Stimulated activated CD8-positive, alpha-beta memory T cell treated with anti-CD3 and anti-CD28 coated beads, Interleukin-15, amount 100 ng/mL, for 24 hours (primary cell): ENCODE results near the gene STRBP.
"Not testable (repeated sequence)": the region's sequence is repeated elsewhere in the genome, so short reads cannot be mapped to it uniquely, and the experiment has no call there.

Experiments used
- DNase-seq: peaks from one replicate; pipeline ENCODE4 v3.0.0-alpha.2; 2020; ENCODE audit warnings: low read depth

STRBP gene

DNA sequence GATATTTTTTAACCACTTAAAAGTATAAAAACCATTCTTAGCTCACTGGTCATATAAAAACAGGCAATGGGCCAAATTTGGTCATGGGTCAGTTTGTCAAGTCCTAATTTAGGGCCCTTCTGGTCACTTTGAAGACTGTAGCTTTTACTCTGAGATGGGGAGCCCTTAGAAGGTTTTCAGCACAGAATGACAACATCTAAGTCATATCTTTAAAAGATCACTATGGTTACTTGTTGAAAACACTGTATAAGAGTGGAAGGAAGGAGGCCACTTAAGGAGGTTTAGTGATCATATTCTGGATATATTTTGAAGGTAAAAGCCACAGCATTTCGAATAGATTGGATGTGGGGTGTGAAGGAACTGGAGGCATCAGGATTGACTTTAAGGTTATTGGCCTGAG, 76.7 kb downstream of the STRBP start:
- no peak for DNase-seq

DNA sequence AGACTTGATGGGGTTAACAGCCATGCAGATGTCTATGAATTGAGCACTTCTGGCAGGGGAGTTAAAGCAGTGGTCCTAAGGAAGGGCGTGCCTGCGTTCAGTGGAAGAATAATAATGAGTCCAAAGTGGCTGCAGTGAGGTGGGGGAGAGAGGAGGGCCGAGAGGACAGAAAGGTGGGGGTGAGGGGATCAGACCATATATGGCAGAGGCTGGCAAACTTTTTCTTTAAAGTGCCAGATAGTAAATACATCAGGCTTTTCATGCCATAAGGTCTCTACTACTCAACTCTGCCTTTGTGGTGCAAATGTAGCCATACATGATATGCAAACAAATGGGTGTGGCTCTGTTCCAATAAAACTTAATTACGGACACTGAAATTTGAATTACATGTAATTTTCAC, 77.1 kb downstream of the STRBP start:
- DNase-seq = no peak

DNA sequence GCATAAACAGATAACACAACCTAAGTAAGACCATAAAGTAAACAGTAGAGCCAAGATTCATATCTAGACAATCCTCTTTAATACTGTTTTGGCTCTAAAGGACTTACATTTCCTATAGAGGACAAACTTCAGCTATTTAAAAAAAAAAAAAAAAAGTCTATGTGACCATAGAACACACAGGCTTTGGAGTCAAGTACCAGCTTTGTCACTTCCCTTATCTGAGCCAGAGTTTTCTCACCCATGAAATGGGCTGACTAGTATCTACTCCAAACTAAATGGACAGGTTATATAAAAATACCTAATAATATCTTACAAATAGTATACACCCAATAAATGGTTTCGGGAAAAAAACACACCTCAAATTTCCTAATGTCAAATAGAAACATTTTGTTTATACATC, 81.3 kb downstream of the STRBP start:
- DNase-seq = no peak

DNA sequence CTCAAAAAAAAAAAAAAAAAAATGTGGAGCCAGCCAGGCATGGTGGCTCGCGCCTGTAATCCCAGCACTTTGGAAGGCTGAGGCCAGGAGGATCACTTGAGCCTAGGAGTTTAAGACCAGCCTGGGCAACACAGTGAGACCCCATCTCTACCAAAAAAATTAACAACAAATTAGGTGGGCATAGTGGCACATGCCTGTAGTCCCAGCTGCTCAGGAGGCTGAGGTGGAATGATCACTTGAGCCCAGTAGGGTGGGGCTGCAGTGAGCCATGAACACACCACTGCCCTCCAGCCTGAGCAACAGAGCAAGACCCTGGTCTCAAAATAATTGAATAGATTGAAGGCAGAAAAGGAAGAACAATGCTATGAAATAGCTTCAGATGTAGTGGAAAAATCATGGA, 82.4 kb downstream of the STRBP start:
- not testable (repeated sequence) for DNase-seq

DNA sequence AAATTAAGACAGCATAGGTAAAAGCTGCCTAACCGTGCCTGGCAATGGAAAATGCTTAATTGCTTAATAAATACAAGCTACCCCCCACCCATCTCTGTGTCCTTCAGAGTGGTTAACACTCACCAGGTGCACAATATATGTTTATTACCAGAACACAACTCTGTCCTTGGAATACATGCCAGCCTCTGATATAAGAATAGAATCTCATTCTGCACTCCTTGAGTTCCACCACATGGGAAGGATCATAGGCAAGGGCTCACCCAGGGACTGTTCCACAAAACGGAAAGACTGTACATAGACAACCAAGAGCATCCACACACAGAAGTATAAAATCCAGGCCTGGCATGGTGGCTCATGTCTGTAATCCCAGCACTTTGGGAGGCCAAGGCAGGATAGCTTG, 91.4 kb downstream of the STRBP start:
- no peak for DNase-seq

DNA sequence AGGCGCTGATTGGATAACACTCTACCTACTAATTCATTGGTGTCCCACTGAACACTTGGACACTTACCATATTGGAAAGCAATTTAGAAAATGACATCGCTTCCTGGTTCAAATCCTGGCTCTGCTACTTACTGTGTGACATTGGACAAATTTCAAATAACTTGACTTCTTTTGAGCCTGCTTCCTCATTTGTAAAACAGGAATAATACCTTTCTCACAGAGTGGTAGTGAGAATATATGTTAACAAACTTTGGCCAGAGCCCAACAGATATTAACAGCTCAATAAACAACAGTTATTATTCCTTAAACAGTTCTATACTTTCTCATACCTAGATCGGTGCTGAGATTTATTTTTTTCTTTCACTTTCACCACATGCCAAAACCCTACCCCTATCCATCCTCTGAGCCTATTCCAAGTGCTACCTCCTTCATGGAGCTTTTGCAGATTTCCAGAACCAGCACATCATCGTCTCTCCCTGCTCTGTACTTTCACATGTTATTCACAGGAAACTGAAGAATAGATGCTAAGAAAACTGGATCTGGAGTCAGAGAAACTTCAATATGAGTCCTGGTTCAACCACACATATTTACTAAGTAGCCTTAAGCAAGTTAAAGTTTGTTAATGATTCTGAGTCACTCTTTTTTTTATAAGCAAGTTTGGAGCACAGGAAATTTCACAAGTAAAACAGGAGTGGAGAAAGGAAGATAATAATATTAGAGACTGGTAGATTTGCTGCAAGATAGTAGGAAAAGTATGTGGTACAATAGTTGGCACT, 92.3 kb downstream of the STRBP start:
- DNase-seq = no peak

DNA sequence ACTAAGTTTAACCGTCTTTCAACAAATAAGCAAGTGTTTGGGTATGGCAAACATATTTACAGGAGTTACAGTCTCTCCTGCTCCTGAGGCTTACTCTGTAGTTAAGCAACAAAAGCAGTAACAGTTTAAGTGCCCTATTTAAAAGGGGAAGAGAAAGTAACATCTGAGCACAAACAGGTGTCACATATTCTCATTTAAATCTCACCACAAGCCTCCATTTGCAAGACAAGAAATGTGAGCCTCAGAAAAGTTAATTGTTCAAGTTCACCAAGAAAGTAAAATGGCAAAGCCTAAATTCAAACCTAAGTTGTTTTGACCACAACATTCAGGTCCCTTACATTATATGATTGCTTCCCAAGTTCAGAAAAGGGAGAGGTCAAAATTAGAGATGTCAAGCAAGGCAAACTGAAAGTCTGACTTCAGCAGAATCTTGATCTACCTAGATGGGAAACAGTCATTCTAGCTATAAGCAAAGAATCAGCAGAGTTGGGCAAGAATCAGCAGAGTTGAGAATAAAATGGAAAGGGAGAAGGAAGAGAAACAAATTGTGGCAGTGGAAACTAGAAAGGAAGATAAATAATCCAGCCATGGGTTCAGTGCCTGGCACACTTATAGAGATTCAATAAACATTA, 93.4 kb downstream of the STRBP start:
- no peak for DNase-seq

DNA sequence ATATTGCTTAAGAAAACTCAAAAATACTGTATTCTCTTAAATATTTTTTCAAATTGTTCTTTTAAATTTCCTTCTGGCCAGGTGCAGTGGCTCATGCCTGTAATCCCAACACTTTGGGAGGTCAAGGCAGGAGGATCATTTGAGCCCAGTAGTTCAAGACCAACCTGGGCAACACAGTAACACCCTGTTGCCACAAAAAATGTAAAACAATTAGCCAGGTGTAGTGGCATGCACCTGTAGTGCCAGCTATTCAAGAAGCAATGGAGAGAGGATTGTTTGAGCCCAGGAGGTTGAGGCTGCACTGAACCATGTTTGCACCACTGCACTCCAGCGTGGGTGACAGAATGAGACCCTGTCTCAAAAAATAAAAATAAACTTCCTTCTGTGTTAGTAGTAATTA, 94.3 kb downstream of the STRBP start:
- DNase-seq = no peak

DNA sequence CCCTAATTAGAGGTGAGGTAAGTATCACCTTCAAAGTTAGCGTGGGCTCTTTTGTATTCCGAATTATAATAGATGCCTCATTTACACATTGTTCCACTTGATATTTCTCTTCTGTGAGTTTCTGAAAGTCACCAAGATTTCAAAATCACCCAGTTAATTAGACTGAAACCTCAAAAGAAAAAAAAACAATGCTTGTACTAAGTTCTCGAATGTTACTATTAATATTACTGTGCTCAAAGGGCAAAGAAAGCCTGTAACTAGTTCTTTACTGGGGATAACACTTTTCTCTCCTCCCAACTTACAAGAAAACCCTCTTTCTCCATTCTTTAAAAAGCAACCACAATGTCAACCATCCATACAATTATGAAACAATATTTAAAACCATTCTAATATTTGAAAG, 98.5 kb downstream of the STRBP start:
- DNase-seq = no peak

DNA sequence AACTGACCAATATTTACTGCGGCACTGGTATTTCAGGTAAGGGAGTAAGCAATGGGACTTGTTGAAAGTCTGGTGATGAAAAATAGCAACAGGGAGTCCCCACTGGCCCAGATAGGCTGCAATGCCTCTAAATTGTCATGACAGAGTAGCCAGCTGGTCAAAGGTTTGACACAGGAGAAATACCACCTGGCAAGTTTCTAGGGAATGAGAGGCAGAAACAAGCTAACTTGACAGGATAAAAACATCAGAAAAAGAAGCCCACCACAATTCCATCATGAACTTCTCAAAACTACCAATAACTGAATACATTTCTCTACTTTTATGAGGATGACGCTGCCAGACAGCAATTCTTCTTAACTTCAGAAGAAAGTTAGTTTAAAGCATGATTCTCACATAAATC, 99.8 kb downstream of the STRBP start:
- DNase-seq = no peak

DNA sequence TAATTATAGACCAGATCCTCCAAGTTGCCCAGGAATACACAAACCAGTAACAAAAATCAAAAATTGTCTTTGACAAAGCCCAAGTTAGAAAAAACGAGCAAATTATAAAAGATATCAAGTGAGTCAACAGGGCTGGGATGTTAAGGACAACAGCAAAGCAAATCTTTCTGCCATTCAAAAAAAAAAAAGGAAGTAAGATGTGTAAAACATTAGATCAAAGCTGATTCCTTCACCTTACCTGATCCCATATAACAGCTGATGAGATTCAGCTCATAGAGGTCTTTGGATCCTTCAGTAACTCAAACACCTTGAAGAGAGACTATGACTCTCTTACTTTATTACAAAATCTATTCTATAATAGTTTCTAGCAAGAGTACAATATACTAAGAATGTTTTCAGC, 100.9 kb downstream of the STRBP start:
- no peak for DNase-seq

DNA sequence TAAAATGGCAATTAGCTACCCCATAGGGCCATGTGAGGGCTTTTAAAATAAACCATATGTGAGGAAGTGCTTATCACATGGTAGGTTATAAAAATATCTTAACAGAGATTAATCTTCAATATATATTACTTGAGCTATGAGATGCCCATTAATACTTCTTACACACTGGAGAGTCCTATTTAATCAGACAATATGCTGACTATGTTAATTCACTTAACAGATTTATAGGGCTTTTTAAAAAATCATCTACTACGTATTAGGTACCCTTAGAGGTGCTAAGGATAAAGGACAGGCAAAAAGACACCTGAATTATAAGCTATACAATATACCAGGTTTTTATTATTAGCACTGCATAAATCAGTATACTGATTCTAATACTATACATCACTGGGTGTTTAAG, 102.6 kb downstream of the STRBP start:
- DNase-seq = no peak

DNA sequence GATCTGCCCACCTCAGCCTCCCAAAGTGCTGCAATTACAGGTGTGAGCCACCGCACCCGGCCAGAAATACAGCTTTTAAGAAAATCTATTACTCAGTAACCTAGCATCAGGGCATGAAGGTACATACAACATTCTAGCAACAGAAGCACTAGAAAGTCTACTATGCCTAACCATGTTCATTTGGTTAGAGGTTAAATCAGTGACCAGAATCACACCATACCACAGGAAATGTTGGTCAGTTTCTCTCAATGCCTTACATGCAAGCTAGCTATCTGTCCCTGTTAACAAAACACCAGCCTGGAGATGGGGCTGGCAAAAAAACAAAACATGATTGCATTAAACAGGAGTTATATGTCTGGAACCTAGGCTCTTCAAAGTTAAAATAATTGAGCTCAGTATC, 104.1 kb downstream of the STRBP start:
- no peak for DNase-seq

DNA sequence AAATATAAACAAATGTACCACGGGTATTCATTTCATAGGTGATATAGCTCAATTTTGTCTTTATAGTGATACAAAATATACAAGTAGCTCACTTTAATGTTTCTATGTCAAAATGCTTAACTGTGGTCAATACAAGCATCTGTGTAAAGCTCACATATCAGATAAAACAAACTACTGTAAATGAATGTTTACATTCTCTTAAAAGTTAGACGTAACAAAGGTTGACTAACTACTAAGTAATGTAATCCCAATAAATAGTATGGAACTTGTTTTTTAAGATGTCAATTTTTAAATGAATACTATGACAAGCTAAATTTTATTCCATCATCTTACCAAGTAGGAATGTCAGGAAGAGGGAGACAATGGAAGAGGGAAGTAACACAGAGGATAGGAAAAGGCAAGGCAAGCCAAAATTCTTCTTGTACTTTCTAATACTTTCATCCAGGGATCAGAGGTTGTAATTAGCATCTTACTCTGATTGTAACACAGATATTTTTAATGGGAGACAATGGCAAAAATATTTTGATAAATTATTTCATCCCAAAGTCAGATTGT, 105.5 kb downstream of the STRBP start:
- DNase-seq = no peak

DNA sequence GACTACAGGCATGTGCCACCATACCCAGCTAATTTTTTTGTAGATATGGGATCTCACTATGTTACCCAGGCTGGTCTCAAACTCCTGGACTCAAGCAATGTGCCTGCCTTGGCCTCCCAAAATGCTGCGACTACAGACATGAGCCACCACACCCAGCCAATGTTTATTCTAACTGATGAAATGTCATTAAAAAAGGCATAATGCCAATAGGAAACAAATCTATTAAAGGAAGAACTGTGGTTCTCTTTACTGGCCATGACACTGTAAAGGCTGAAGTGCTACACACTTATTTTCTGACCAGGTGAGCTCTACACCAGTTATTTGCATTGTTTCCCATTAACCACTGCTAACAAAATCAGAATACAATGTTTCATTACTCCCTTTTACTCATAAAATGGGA, 106.0 kb downstream of the STRBP start:
- no peak for DNase-seq

DNA sequence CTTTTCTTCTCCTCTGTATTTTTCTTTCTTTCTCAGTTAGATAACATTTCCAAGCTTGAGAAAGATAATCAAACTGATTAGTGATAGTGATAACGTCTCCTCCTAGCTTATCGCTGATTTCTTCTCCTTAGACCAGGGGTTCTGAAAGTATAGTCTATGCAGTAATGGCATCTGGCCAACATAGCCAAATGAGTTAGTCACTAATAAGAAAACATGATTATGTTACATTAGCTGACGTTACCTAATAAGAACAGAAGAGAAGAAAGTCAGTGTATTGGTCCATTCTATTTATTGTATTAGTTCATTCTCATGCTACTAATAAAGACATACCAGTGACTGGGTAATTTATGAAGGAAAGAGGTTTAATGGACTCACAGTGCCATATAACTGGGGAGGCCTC, 111.2 kb downstream of the STRBP start:
- no peak for DNase-seq

DNA sequence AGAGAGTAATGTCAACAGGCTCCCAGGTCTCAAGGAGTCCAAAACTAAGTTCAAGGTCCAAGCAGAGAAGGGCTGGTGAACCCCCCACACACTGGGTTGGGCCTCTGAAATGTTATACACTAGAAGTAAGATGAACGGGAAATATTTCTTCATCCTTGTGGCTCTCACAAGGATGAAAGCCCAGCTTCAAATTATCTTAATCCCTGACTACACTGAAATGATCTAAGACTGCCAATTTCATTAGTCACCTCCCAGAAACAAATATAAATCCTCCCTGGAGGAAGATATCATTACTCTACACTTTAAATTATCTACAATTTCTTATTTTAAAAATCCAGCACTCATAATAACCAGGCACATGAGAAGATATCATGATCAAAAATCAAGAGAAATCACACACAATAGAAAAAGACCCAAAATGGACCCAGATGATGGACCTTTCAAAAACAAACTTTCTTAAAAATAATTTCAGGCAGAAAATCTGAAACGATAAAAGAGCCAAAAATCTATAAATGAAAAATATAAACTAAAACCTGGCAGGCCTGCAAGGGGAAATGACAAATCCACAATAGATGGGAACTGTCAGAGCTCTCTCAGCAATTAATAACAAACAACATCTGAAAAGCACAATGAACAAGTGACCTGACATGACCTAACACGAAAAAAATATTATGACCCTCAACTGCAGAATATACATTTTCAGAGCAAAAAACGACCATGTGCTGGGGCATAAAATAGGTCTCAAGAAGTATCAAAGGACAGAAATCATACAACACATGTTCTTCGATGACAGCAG, 117.5 kb downstream of the STRBP start:
- no peak for DNase-seq

DNA sequence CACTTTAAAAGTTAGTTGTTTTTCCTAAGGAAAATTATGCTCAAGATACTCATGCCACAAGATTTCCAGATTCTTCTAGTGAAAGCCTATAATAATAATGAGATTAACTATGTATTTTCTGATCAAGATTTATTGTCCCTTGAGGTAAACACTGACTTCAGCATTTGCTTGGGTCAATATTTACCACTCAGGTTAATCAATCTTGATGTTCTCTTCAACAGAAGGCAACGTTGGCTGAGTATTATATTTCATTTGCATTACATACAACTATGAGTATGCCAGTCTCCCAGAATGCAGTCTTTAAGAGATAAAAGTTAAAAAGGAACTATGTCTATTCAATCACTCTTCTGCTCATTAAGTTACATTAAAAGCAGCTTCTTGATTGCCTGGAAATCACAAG, 119.3 kb downstream of the STRBP start:
- DNase-seq = no peak

DNA sequence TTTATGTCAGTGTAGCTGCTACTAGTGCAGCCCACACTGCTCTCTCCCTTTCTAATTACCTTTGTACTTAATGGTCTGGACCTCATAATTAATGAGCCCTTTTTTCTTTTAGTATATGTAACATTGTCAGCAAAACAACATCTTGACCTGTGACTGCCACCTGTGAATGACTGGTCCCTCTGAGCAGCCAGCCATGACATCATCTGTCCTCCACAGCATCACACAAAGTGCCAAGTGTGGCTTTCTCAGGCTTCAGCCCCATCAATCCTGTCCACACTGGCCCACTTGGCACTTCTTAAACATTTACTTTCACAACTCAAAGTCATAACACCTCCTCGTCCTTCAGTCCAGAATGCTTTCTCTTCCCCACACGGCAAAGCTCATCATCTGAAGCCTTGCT, 130.2 kb downstream of the STRBP start:
- DNase-seq = no peak

DNA sequence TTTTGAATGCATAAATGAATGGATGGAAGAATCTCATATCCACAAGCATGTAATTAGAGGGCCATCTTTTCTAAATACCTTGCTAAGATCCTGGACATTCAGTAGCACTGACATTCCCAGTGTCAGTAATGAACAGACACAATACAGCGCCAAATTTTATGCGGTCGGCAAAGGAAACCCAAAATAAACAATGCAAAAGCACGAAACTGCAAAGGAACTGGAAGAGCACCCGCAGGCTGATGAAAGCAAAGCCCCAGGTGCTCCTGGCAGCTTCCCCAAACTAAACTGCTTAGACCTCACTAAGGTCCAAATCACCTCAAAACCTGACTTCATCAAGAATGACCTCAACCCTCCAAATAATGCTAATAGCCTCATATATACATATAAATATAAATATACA, 133.0 kb downstream of the STRBP start:
- DNase-seq = no peak

DNA sequence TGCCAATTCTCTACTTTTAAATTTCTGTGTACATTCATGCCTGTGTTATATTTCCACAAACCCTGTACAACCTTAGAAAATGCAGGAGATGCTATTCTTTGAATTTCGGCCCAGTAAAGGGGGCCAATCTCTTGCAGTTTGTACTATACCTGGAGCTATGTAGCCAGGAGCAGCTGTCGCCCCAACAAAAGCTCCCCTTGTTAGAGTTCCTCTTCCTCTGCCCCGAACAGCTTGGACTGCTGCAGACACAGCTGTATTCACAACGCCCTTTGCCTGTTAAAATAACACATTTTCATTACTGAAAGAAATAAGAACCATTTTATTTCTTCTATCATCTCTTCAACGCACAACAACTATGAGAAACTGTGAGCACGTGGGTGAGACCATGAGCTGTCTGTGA, 135.7 kb downstream of the STRBP start:
- DNase-seq = no peak

DNA sequence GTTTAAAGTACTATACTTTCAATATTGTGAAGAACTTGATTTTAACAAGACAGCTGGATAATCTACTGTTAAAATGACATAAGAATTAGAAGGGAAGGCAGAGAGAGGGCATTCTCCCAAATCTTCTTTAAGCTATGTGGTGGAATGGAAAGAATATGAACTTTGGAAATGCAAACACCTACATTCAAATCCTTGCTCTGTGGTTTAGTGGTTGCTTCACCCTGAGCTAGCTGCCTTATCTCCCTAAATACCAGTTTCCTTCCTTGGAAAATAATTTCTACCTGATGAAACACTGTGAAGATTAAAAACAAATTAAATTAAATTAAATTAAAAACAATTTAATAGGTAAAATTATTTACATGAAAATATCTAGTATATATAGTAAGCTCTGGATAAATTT, 136.4 kb downstream of the STRBP start:
- DNase-seq = no peak

DNA sequence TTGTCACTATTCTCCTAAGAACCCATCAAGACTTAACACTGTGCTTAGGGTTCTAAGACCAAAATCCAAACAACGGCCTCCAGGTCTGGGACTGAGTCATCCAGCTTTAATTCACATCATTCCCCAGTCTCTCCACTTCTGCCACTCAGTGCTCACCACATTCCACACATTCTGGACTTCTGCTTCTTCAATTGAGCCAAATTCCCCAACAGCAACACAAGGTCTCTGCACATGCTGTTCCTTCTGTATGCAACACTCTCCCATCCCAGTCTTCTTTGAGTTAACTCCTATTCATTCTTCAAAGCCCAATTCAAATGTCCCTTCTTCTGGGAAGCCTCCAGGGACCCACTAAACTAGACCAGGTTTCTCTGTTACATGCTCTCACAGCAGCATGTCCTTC, 137.1 kb downstream of the STRBP start:
- no peak for DNase-seq
